IMR-90 (cell line): Measurements from ENCODE around the gene IGSF3. TPM values are rescaled to one million over a fixed set of nuclear protein-coding genes. Genes with fewer than 3 reads are reported as not detected.

Experiments used
- ATAC-seq: fragments of 200-7000 bp; cut with Tn5 transposase; 2 replicates; pipeline ENCODE4 v1.9.1; 2020; ENCODE audit warnings: low read depth, mild to moderate bottlenecking, moderate library complexity
- BruUV-seq: library from RNA; stranded (reverse); fragments of 400-500 nt; replicated peaks from 2 replicates; lab custom pipeline; 2021; lab: Mats Ljungman, UMichigan
- CTCF ChIA-PET: fragments of 300-600 bp; formaldehyde crosslinking; extraction: SDS; loops from one replicate; lab custom pipeline; 2021; ENCODE audit warnings: antibody characterized with exemption; lab: Yijun Ruan, JAX
- POLR2A ChIA-PET: fragments of 300-600 bp; sonication (Branson Sonifier 250); formaldehyde crosslinking; loops from one replicate; lab custom pipeline; 2022; ENCODE audit warnings: antibody characterized with exemption; ENCODE audit not compliant: unreplicated experiment; lab: Charles Lee
- DNase-seq: peaks from one replicate; pipeline ENCODE4 v3.0.0; 2013
- H2AFZ ChIP-seq: replicated peaks from 2 replicates; pipeline ENCODE3; 2013; ENCODE audit warnings: low read length, mild to moderate bottlenecking; ENCODE audit not compliant: poor library complexity
- H2AK5ac ChIP-seq: 2 replicates; pipeline ENCODE4 v1.6.1; 2013; ENCODE audit warnings: low read depth, low read length, inconsistent platforms
- H2AK9ac ChIP-seq: replicated peaks from 2 replicates; pipeline ENCODE3; 2013; ENCODE audit warnings: mild to moderate bottlenecking, low read depth, low read length, moderate library complexity; ENCODE audit not compliant: poor library complexity
- H2BK120ac ChIP-seq: 2 replicates; pipeline ENCODE4 v1.6.1; 2013; ENCODE audit warnings: low read depth, low read length, inconsistent platforms
- H2BK15ac ChIP-seq: 3 replicates; pipeline ENCODE4 v1.6.1; 2013; ENCODE audit warnings: low read depth, low read length, inconsistent platforms
- H2BK20ac ChIP-seq: 2 replicates; pipeline ENCODE4 v1.6.1; 2013; ENCODE audit warnings: low read depth, mild to moderate bottlenecking, inconsistent platforms, low read length, moderate library complexity
- H2BK5ac ChIP-seq: 2 replicates; pipeline ENCODE4 v1.6.1; 2013; ENCODE audit warnings: mild to moderate bottlenecking, low read depth, low read length, inconsistent platforms; ENCODE audit not compliant: poor library complexity, severe bottlenecking
- H3K14ac ChIP-seq: replicated peaks from 2 replicates; pipeline ENCODE4 v1.6.1; 2013; ENCODE audit warnings: low read depth, low read length, inconsistent platforms
- H3K18ac ChIP-seq: 2 replicates; pipeline ENCODE4 v1.6.1; 2013; ENCODE audit warnings: low read depth, low read length, control low read depth
- H3K23ac ChIP-seq: 2 replicates; pipeline ENCODE4 v1.6.1; 2013; ENCODE audit warnings: low read depth, low read length, inconsistent platforms
- H3K27ac ChIP-seq: 2 replicates; pipeline ENCODE4 v1.5.1; 2013; ENCODE audit warnings: mild to moderate bottlenecking, control low read depth, low read length; ENCODE audit not compliant: insufficient read depth
- H3K27me3 ChIP-seq: 2 replicates; pipeline ENCODE4 v1.6.1; 2013; ENCODE audit warnings: low read length; ENCODE audit not compliant: control insufficient read depth, insufficient read depth
- H3K36me3 ChIP-seq: 2 replicates; pipeline ENCODE4 v1.6.1; 2013; ENCODE audit warnings: low read length, mixed read lengths; ENCODE audit not compliant: control insufficient read depth, insufficient read depth
- H3K4ac ChIP-seq: 2 replicates; pipeline ENCODE4 v1.6.1; 2013; ENCODE audit warnings: low read depth, low read length, inconsistent platforms
- H3K4me1 ChIP-seq: 2 replicates; pipeline ENCODE4 v1.6.1; 2013; ENCODE audit warnings: low read length, mixed read lengths; ENCODE audit not compliant: control insufficient read depth, insufficient read depth
- H3K4me2 ChIP-seq: 2 replicates; pipeline ENCODE4 v1.6.1; 2013; ENCODE audit warnings: low read depth, mild to moderate bottlenecking, control low read depth, low read length, moderate library complexity
- H3K4me3 ChIP-seq: 2 replicates; pipeline ENCODE4 v1.5.1; 2013; ENCODE audit warnings: low read depth, mild to moderate bottlenecking, control low read depth, low read length, moderate library complexity; ENCODE audit not compliant: insufficient read depth
- H3K56ac ChIP-seq: 2 replicates; pipeline ENCODE4 v1.6.1; 2013; ENCODE audit warnings: low read length, inconsistent platforms; ENCODE audit not compliant: insufficient read depth; ENCODE audit errors: extremely low read depth
- H3K79me1 ChIP-seq, 2 experiments: 2 replicates each; pipeline ENCODE4 v1.6.1; 2013; ENCODE audit warnings: low read length in 2 of 2, inconsistent platforms in 1 of 2, low read depth in 1 of 2
- H3K9ac ChIP-seq: 2 replicates; pipeline ENCODE4 v1.6.1; 2013; ENCODE audit warnings: low read depth, low read length, control low read depth
- H3K9me1 ChIP-seq: 2 replicates; pipeline ENCODE4 v1.6.1; 2013; ENCODE audit warnings: low read length, inconsistent platforms; ENCODE audit not compliant: insufficient read depth
- H3K9me3 ChIP-seq: 2 replicates; pipeline ENCODE4 v1.6.1; 2013; ENCODE audit warnings: low read length; ENCODE audit not compliant: control insufficient read depth, insufficient read depth
- H4K20me1 ChIP-seq: 2 replicates; pipeline ENCODE4 v1.6.1; 2013; ENCODE audit warnings: low read length, inconsistent platforms; ENCODE audit not compliant: insufficient read depth
- H4K5ac ChIP-seq: 2 replicates; pipeline ENCODE4 v1.6.1; 2013; ENCODE audit warnings: mild to moderate bottlenecking, low read depth, low read length, control low read depth
- H4K8ac ChIP-seq, 2 experiments: 2 replicates each; pipeline ENCODE4 v1.6.1; 2013; ENCODE audit warnings: low read depth in 2 of 2, low read length in 2 of 2, control low read depth in 1 of 2, inconsistent platforms in 1 of 2
- H4K91ac ChIP-seq: 2 replicates; pipeline ENCODE4 v1.6.1; 2013; ENCODE audit warnings: low read depth, low read length, inconsistent platforms; ENCODE audit not compliant: insufficient read depth
- SMC3 ChIP-seq: fragments of 150-350 bp; IDR thresholded peaks from 2 replicates; pipeline ENCODE4 v1.6.1; 2016; ENCODE audit warnings: low read depth, mild to moderate bottlenecking, antibody characterized with exemption, low read length, moderate library complexity
- WGBS, 2 experiments: methylation state at CpG; one replicate each; pipeline versions ENCODE4 v1.1.5 to v1.1.7; 2013; ENCODE audit warnings: missing lambda C conversion rate in 2 of 2; ENCODE audit not compliant: insufficient read length in 1 of 2; ENCODE audit errors: extremely low coverage in 2 of 2; 5-methylcytosine and 5-hydroxymethylcytosine counted together
- dilution Hi-C: fragments of 300-500 bp; cut with HindIII; formaldehyde crosslinking; loops from one replicate; pipeline ENCODE4 v1.14.3; 2018; ENCODE audit warnings: low sequenced_read_pairs; ENCODE audit not compliant: unreplicated experiment
- in situ Hi-C: fragments of 300-500 bp; cut with MboI; formaldehyde crosslinking; loops from 3 replicates; pipeline ENCODE4 v1.14.3; 2019; ENCODE audit warnings: low sequenced_read_pairs, inconsistent platforms, mixed read lengths
- intact Hi-C: fragments of 100-400 bp; cut with micrococcal nuclease; formaldehyde crosslinking; loops from 2 replicates; pipeline ENCODE4 v1.10.0; 2022
- polyA plus RNA-seq, 3 experiments: library from polyadenylated mRNA; depleted of rRNA; stranded (reverse); fragments of >200 nt; gene quantifications; 2 replicates each; pipeline ENCODE4 v1.2.3, GENCODE V29; 2012; ENCODE audit warnings: low replicate concordance in 1 of 3
- total RNA-seq: library from RNA; depleted of rRNA; stranded (reverse); fragments of >200 nt; gene quantifications from 2 replicates; pipeline ENCODE4 v1.2.3, GENCODE V29; 2012

Gene IGSF3
- total and polyA plus RNA-seq, 2 of the 4 experiments (the other 2 are of a cell fraction), result under 0.01 to 0.02 TPM

DNA sequence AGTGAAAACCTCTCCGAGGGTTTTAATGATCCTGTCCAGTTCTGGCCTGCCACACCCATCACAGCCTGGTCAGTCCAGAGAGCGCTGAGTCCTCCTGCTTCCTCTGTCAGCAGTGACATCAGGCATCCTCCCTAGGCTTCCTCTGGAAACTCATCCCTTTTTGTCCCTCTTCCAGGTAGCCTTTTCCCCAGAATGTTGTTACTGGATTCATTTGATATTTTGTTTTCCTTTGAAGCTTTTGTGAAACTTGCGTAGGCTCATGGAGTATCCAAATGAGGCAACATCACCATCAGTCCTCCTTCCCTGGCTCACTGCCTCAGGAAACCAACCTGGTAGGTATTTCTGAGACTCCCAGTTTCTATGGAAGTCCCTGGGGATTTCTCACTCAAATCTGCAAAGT, 27.0 kb upstream of the IGSF3 start:
- no peak overlapping the region for H2AK9ac ChIP-seq
- no peak overlapping the region for H3K14ac ChIP-seq
- no peak overlapping the region for H3K56ac ChIP-seq
- H3K9me1 ChIP-seq, result no peaks in the 10 kb centered on the region
- no peak overlapping the region for H2BK5ac ChIP-seq
- H4K20me1 ChIP-seq, result no peaks in the 10 kb centered on the region
- POLR2A ChIA-PET, result no interaction called here
- no peak overlapping the region for H2AFZ ChIP-seq
- no peaks in the 10 kb centered on the region for H3K36me3 ChIP-seq
- TF ChIP-seq SMC3, result no peak
- CTCF ChIA-PET, result no interaction called here
- no peaks in the 10 kb centered on the region for H3K27me3 ChIP-seq
- H3K9ac ChIP-seq, result no peak overlapping the region
- in situ Hi-C loops, result no loop called here
- intact Hi-C loops, result no loop called here
- no peak overlapping the region for H3K4me2 ChIP-seq
- no peak overlapping the region for H2BK120ac ChIP-seq
- no peak overlapping the region for H2BK15ac ChIP-seq
- DNase-seq (no peak), ATAC-seq (no peak)
- no peaks in the 10 kb centered on the region for H3K4me1 ChIP-seq
- dilution Hi-C loops, result no loop called here
- H4K5ac ChIP-seq, result no peak overlapping the region
- no peak overlapping the region for H3K27ac ChIP-seq
- H2AK5ac ChIP-seq, result no peak overlapping the region
- no peak overlapping the region for H3K18ac ChIP-seq
- H4K91ac ChIP-seq, result no peak overlapping the region
- no peaks in the 10 kb centered on the region for H3K79me1 ChIP-seq
- H3K23ac ChIP-seq, result no peak overlapping the region
- BruUV-seq, result no TSS peak
- H3K9me3 ChIP-seq, result no peaks in the 10 kb centered on the region
- H3K4ac ChIP-seq, result no peak overlapping the region
- no peak overlapping the region for H3K4me3 ChIP-seq
- WGBS, 2 experiments, result no CpG with 5 or more reads among the region's 3 CpGs
- H2BK20ac ChIP-seq, result no peak overlapping the region
- no peak overlapping the region for H4K8ac ChIP-seq
